GM21825 (cell line): ENCODE data around the gene NDUFAF3.
"Not testable (repeated sequence)": the region's sequence is repeated elsewhere in the genome, so short reads cannot be mapped to it uniquely, and the experiment has no call there.

Experiments used
- ATAC-seq: cut with Tn5 transposase; IDR thresholded peaks from one replicate; pipeline ENCODE4 v1.9.1; 2021; ENCODE audit warnings: mild to moderate bottlenecking, moderate library complexity; ENCODE audit not compliant: unreplicated experiment

The NDUFAF3 gene

DNA sequence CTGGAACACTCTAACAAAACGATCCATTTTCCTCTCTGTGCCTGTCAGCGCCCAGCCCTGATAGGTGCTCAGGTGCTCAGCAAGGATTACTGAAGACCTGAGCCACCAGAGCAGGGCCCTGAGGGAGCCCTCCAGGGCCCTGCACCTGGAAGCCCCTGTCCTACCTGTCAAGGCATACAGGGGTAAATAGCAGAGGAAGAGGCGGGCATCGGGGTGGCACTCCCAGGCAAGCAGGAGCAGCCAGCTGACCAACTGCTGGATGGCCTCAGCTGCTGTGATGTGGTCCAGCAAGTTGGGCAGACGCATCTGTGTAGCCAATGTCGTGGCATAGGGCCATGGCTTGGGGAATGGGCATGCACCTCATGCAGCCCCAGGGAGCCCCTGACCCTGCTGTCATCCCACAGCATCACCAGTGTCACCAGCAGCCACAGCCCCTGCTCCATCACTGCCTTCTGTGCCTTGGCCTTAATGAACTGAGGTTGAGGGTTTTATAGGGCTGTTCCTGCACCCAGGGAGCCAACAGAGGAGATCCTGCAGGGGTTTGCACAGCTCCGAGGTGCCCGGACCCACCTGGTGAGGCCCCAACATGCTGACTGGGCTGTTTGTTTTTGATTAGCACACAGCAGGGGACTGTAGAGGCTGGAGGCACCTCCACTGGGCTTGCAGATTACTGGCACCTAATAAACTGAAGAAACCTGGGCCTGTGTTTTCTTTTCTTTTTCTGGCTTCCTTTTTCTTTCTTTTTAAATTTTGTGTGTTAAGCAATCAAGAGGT lies 22.6 kb upstream of the NDUFAF3 start:
- ATAC-seq, result no peak

GRCh38 chr3:49001155-49001554 lies 20.8 kb upstream of the NDUFAF3 start:
- no peak for ATAC-seq

DNA sequence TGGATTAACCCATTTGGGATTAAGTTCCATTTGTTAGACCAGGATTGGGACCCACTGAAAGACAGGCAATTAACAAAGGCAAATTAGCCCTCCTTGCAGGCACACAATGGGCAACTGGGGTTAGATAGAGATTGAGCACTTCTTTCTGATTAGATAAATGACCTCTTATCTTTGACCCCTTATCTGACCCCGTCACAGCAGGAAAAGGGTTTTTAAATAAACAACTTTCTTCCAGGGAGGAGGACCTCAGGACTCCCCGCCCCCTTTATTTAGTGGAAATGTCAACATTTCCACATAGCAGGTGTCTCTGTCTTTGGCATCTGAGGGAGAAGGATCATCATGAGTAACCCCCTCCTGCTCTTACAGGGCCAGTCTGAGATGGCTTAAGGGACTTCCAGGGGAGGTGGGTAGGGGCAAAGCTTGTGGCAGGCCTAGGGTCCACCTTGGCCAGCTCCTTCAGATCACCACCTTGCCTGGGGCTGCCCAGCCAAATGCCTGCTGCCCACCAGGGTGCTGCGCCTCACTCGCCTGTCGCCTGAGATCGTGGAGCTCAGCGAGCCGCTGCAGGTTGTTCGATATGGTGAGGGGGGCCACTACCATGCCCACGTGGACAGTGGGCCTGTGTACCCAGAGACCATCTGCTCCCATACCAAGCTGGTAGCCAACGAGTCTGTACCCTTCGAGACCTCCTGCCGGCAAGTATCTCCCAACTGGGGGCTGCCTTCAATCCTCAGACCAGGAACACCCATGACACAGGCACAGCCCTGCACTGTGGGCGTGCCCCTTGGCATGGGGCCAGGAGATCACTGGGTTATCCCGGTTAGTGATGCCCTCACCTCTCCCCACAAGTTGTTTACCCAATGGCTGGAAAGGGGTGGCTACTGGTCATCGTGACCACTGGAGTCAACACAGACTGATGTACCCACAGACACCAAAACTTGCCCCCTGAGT lies 17.3 kb upstream of the NDUFAF3 start:
- ATAC-seq, result no peak

GRCh38 chr3:49005303-49005680 lies 16.6 kb upstream of the NDUFAF3 start:
- ATAC-seq, result no peak

- ATAC-seq, result no peak
Observed at GRCh38 chr3:49005998-49006397, 15.9 kb upstream of the NDUFAF3 start.

DNA sequence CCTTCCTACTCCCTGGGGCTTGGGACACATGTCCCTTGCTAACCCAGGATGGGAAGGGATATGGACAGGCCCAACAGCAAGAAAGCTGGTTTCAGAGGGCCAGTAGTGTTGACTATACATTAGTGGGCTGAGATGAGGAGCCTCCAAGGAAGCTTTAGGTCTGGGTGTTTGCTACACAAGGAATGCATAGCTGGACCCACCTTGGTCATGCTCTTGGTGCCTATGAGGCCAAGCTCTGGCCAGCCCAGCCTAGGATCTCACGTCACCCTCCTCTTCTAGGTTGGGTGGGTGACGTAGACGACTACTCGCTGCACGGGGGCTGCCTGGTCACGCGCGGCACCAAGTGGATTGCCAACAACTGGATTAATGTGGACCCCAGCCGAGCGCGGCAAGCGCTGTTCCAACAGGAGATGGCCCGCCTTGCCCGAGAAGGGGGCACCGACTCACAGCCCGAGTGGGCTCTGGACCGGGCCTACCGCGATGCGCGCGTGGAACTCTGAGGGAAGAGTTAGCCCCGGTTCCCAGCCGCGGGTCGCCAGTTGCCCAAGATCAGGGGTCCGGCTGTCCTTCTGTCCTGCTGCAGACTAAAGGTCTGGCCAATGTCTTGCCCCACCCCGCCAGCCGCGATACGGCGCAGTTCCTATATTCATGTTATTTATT lies 15.4 kb upstream of the NDUFAF3 start:
- no peak for ATAC-seq

GRCh38 chr3:49007068-49007770 lies 14.7 kb upstream of the NDUFAF3 start, which contains the start of gene WDR6:
Gene WDR6, plus strand, starts transcription at chr3:49007391. Its CDS starts 41 bp downstream, at chr3:49007432.
- ATAC-seq, result peak; percentile 87

- ATAC-seq, result peak; percentile 37
Observed at GRCh38 chr3:49007771-49008528, 14.0 kb upstream of the NDUFAF3 start.

DNA sequence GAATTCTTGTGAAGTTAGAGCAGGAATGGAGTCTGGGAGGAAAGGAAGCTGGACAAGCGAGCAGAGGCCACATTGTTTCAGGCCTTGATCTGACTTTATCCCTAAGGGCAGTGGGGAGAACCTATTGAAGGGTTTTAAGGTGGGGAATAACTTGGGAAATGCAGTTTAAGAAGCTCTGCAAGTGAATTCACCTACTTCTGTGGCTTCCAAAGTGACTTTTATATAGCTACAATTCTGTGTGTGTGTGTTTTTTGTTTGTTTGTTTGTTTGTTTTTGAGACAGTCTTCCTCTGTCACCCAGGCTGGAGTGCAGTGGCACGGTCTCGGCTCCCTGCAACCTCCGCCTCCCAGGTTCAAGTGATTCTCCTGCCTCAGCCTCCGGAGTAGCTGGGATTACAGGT lies 13.3 kb upstream of the NDUFAF3 start:
- ATAC-seq, result not testable (repeated sequence)

DNA sequence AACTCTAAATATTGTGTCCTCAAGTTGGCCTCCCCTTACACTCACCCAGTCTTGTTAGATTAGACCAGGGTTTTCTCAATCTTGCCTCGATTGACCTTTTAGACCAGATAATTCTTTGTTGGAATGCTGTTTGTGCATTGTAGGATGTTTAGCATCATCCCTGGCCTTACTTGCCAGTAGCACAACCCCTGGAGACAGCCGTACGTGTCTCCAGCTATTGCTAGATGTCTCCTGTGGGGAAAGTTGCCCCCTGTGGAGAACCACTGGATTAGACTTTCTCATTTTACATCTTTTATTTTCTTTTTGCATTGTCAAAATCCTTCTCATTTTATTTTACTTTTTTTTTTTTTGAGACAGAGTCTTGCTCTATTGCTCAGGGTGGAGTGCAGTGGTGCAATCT lies 12.5 kb upstream of the NDUFAF3 start:
- ATAC-seq, result no peak

- ATAC-seq, result no peak
Observed at GRCh38 chr3:49012441-49013017, 9.4 kb upstream of the NDUFAF3 start.

- no peak for ATAC-seq
Observed at GRCh38 chr3:49013113-49013737, 8.7 kb upstream of the NDUFAF3 start.

GRCh38 chr3:49013738-49014660 lies 7.9 kb upstream of the NDUFAF3 start:
- no peak for ATAC-seq

DNA sequence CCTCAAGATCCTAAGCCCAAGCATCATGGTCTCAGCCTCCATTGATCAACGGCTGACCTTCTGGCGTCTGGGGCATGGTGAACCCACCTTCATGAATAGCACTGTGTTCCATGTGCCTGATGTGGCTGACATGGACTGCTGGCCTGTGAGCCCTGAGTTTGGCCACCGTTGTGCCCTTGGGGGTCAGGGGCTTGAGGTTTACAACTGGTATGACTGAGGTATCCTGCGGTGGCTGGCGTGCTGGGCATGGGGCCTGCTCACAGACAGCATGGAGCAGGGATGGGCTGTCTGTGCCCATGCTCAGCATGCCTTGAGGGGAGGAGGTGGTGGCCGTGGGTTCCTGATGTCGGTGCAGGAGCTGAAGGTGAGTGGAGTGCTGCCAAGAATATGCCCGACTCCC lies 6.8 kb upstream of the NDUFAF3 start:
- ATAC-seq, result no peak

- no peak for ATAC-seq
Observed at GRCh38 chr3:49015765-49016164, 6.2 kb upstream of the NDUFAF3 start.

GRCh38 chr3:49016414-49017228 lies 5.3 kb upstream of the NDUFAF3 start:
- ATAC-seq, result no peak

- ATAC-seq, result no peak
Observed at GRCh38 chr3:49017229-49017970, 4.5 kb upstream of the NDUFAF3 start.
